Mucosa of descending colon (tissue), 3 donors: Measurements from ENCODE around the gene ASMTL. TPM values are rescaled to one million over a fixed set of nuclear protein-coding genes. Genes with fewer than 3 reads are reported as not detected.
"Not testable (repeated sequence)": the region's sequence is repeated elsewhere in the genome, so short reads cannot be mapped to it uniquely, and the experiment has no call there.

ENCODE experiments used
- ATAC-seq: fragments of 200-7000 bp; cut with Tn5 transposase; one replicate; pipeline ENCODE4 v1.9.1; 2020; ENCODE audit warnings: mild to moderate bottlenecking, moderate library complexity
- DNase-seq, 3 donors: peaks; one replicate each; pipeline ENCODE4 v3.0.0-alpha.2; 2020
- H3K36me3 ChIP-seq: fragments of 200-600 bp; one replicate; pipeline ENCODE4 v1.8.0; 2021; ENCODE audit warnings: low read depth, mild to moderate bottlenecking
- H3K4me1 ChIP-seq: fragments of 200-600 bp; one replicate; pipeline ENCODE4 v1.8.0; 2021; ENCODE audit warnings: low read depth, mild to moderate bottlenecking
- H3K4me3 ChIP-seq: fragments of 200-600 bp; one replicate; pipeline ENCODE4 v1.8.0; 2021; ENCODE audit warnings: mild to moderate bottlenecking
- H3K9me3 ChIP-seq: fragments of 200-600 bp; one replicate; pipeline ENCODE4 v1.8.0; 2021; ENCODE audit warnings: mild to moderate bottlenecking
- intact Hi-C, 2 donors: fragments of 100-400 bp; cut with DNase I in 1 of 2; cut with micrococcal nuclease in 1 of 2; formaldehyde crosslinking; loops; one replicate each; pipeline versions ENCODE4 v1.11.0 to v1.11.1; 2022; cut with DNase I, micrococcal nuclease
- total RNA-seq, 3 donors: library from RNA; stranded (reverse); fragmentation: NEBNext Ultra II Directional in 2 of 3; extraction: Animal tissue kit (Norgen Biotek cat#: 25700) in 2 of 3; gene quantifications; one replicate each; pipeline versions ENCODE4 v1.2.1 to v1.2.4, GENCODE V29; 2021 to 2023
- TF ChIP-seq, protein P1 (sequence below): fragments of 200-600 bp; IDR thresholded peaks from one replicate; pipeline ENCODE4 v1.8.0; 2022; ENCODE audit warnings: antibody characterized with exemption, mild to moderate bottlenecking
- donor health status: DM: no; HTN: no; CAD: no; lungs with moderate emphysema.
- donor health status: DM: no; HTN: no; CAD: no.
- donor health status: DM: no; HTN: yes; CAD: no.

The ASMTL gene
- total RNA-seq, 3 donors from 2014 or later, result 15.6 to 32.0 (median 18.8) TPM

DNA sequence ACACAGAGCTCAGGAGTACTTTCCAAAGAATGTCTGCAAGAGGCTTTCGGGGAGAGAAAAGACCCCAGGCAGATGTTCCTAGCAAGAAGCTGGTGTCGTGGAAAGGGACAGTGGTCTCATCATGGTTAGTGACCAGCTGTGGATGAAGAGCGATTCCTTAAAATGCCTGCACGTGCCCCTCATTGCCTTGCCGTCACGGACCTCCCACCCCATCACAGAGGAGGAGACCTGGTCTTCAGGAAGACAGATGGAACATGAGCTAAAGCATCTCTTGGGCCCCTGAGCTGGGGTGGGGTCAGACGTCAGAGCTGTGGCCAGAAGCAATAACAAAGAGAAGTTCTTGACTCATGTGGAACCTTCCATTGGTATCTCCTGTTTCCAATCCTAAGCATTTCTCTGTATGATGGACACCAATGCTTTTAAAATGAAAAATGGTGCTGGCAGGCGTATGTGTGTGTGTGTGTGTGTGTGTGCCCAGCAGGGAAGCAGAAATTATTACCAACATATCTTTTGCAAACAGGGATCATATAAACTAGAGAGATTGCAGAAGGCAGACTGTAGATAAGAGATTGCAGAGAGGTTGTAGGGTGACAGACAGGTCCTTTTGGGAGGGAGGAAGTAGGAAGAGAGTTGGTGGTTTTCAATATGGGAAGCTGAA, 25.2 kb upstream of the ASMTL start:
- no peaks in the 10 kb centered on the region for H3K36me3 ChIP-seq
- intact Hi-C loops, result no loop called here
- H3K9me3 ChIP-seq, result no peaks in the 10 kb centered on the region
- TF ChIP-seq, protein P1, sequence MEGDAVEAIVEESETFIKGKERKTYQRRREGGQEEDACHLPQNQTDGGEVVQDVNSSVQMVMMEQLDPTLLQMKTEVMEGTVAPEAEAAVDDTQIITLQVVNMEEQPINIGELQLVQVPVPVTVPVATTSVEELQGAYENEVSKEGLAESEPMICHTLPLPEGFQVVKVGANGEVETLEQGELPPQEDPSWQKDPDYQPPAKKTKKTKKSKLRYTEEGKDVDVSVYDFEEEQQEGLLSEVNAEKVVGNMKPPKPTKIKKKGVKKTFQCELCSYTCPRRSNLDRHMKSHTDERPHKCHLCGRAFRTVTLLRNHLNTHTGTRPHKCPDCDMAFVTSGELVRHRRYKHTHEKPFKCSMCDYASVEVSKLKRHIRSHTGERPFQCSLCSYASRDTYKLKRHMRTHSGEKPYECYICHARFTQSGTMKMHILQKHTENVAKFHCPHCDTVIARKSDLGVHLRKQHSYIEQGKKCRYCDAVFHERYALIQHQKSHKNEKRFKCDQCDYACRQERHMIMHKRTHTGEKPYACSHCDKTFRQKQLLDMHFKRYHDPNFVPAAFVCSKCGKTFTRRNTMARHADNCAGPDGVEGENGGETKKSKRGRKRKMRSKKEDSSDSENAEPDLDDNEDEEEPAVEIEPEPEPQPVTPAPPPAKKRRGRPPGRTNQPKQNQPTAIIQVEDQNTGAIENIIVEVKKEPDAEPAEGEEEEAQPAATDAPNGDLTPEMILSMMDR, result no peak
- DNase-seq (no peak), ATAC-seq (no peak)
- no peak overlapping the region for H3K4me3 ChIP-seq
- H3K4me1 ChIP-seq, result no peaks in the 10 kb centered on the region

- no peaks in the 10 kb centered on the region for H3K4me1 ChIP-seq
- TF ChIP-seq, protein P1, result no peak
- no peak overlapping the region for H3K4me3 ChIP-seq
- H3K36me3 ChIP-seq, result no peaks in the 10 kb centered on the region
- intact Hi-C loops, result no loop called here
- ATAC-seq, result no peak
- no peak for DNase-seq
- no peaks in the 10 kb centered on the region for H3K9me3 ChIP-seq
Measured at GRCh38 chrX:1477229-1477628, 24.5 kb upstream of the ASMTL start.

GRCh38 chrX:1476682-1477081, 24.0 kb upstream of the ASMTL start:
- no peaks in the 10 kb centered on the region for H3K9me3 ChIP-seq
- H3K36me3 ChIP-seq, result no peaks in the 10 kb centered on the region
- DNase-seq, result no peak
- intact Hi-C loops, result no loop called here
- ATAC-seq, result no peak
- H3K4me3 ChIP-seq, result no peak overlapping the region
- H3K4me1 ChIP-seq, result no peaks in the 10 kb centered on the region
- TF ChIP-seq, protein P1, result no peak

- no peaks in the 10 kb centered on the region for H3K9me3 ChIP-seq
- ATAC-seq, result no peak
- no peak for DNase-seq
- H3K4me1 ChIP-seq, result no peaks in the 10 kb centered on the region
- H3K4me3 ChIP-seq, result no peak overlapping the region
- intact Hi-C loops, result no loop called here
- TF ChIP-seq, protein P1, result no peak
- no peaks in the 10 kb centered on the region for H3K36me3 ChIP-seq
Measured at GRCh38 chrX:1475881-1476280, 23.2 kb upstream of the ASMTL start.

DNA sequence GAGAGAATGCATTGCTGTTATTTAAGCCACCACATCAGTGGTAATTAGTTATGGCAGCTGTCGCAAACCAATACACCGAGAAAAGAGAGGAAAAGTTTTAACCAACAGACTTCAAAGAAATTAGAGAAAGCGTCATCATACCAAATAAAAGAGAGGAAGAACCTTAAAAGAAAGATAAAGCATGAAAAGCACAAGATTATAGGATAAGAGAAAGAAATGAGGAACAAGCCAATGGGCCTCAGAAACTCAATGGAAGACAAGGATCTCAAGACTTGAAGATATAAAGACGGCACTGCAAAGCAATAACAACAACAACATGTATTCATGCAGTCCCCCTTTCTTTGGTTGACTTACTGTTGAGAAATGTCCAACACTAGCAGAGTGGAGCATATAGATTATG, 22.8 kb upstream of the ASMTL start:
- H3K4me1 ChIP-seq, result no peaks in the 10 kb centered on the region
- no peaks in the 10 kb centered on the region for H3K9me3 ChIP-seq
- no peak for ATAC-seq
- no peaks in the 10 kb centered on the region for H3K36me3 ChIP-seq
- TF ChIP-seq, protein P1, result no peak
- no peak overlapping the region for H3K4me3 ChIP-seq
- no peak for DNase-seq
- intact Hi-C loops, result no loop called here

DNA sequence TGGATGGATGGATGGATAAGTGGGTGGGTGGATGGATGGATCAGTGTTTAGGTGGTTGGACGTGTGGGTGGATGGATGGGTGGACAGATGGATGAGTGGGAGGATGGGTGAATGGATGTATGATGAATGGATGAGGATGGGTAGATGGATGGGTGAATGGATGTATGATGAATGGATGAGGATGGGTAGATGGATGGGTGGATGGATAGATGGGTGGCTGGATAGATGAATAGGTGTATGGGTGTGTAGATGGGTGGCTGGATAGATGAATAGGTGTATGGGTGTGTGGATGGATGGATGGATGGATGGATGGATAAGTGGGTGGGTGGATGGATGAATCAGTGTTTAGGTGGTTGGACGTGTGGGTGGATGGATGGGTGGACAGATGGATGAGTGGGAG, 21.9 kb upstream of the ASMTL start:
- intact Hi-C loops, DNase-seq, H3K4me1 ChIP-seq, H3K9me3 ChIP-seq, ATAC-seq, H3K4me3 ChIP-seq, H3K36me3 ChIP-seq: not testable (repeated sequence)
